Thoracic aorta (tissue), 2 donors: ENCODE measurements around the gene EAF2. TPM values are rescaled to one million over a fixed set of nuclear protein-coding genes. Genes with fewer than 3 reads are reported as not detected.

ENCODE experiments used
- ATAC-seq: fragments of 150-250 bp; one replicate; pipeline ENCODE4 v1.8.0; 2017; ENCODE audit warnings: low read depth; ENCODE audit not compliant: insufficient number of reproducible peaks, low FRiP score
- DNase-seq: peaks from one replicate; pipeline ENCODE4 v3.0.0-alpha.2; 2020; ENCODE audit warnings: low spot score
- H3K27ac ChIP-seq, 2 donors: fragments of 200-600 bp; sonication (generic); 1 replicate in 1 of 2; 2 replicates in 1 of 2; pipeline ENCODE4 v1.5.1; 2016; ENCODE audit warnings: mild to moderate bottlenecking in 2 of 2, moderate library complexity in 2 of 2
- H3K27me3 ChIP-seq: fragments of 200-600 bp; sonication (generic); replicated peaks from 2 replicates; pipeline ENCODE4 v1.6.0; 2016; ENCODE audit warnings: mild to moderate bottlenecking; ENCODE audit not compliant: insufficient read depth
- H3K36me3 ChIP-seq: fragments of 200-600 bp; sonication (generic); one replicate; pipeline ENCODE4 v1.5.1; 2016
- H3K4me1 ChIP-seq, 2 donors: fragments of 200-600 bp; sonication (generic); 1 replicate in 1 of 2; 2 replicates in 1 of 2; pipeline versions ENCODE4 v1.5.1 to v1.6.0; 2016; ENCODE audit warnings: low read depth in 2 of 2, mild to moderate bottlenecking in 1 of 2; ENCODE audit not compliant: control insufficient read depth in 1 of 2
- H3K4me3 ChIP-seq: fragments of 200-600 bp; sonication (generic); 2 replicates; pipeline ENCODE4 v1.5.1; 2016; ENCODE audit warnings: mild to moderate bottlenecking
- H3K9me3 ChIP-seq: fragments of 200-600 bp; sonication (generic); 2 replicates; pipeline ENCODE4 v1.5.1; 2016
- total RNA-seq, 2 donors: library from RNA; depleted of rRNA; stranded (reverse); fragments of >200 nt; gene quantifications; one replicate each; pipeline versions ENCODE4 v1.1.0 to v1.2.3, GENCODE V29; 2016
- TF ChIP-seq, protein P1 (sequence below): fragments of 200-600 bp; sonication (generic); IDR thresholded peaks from one replicate; pipeline ENCODE4 v1.5.1; 2019; ENCODE audit warnings: antibody characterized with exemption

Gene EAF2
- total RNA-seq, 2 donors from 2014 or later = 3.7 to 5.1 TPM

DNA sequence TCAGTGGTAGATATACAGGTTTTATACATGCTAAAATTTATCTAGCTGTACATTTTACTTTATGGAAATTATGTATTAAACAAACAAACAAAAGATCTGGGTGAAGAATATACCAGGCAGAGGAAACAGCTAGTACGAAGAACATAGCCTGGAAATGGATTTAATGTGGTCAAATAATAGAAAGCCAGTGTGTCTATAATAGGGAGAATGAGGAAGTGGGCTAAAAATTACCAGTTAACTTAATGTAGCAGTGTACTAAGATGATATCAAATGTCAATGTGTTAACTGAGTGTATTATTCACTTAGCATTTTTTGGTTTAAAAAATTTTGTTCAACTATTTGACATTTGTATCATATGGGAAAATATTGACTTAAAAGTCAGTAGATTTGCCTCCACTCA is 36.4 kb downstream of the EAF2 start:
- H3K27ac ChIP-seq = no peak overlapping the region
- ATAC-seq (no peak), DNase-seq (no peak)
- H3K36me3 ChIP-seq = no peaks in the 10 kb centered on the region
- no peaks in the 10 kb centered on the region for H3K27me3 ChIP-seq
- H3K9me3 ChIP-seq = no peaks in the 10 kb centered on the region
- TF ChIP-seq, protein P1, sequence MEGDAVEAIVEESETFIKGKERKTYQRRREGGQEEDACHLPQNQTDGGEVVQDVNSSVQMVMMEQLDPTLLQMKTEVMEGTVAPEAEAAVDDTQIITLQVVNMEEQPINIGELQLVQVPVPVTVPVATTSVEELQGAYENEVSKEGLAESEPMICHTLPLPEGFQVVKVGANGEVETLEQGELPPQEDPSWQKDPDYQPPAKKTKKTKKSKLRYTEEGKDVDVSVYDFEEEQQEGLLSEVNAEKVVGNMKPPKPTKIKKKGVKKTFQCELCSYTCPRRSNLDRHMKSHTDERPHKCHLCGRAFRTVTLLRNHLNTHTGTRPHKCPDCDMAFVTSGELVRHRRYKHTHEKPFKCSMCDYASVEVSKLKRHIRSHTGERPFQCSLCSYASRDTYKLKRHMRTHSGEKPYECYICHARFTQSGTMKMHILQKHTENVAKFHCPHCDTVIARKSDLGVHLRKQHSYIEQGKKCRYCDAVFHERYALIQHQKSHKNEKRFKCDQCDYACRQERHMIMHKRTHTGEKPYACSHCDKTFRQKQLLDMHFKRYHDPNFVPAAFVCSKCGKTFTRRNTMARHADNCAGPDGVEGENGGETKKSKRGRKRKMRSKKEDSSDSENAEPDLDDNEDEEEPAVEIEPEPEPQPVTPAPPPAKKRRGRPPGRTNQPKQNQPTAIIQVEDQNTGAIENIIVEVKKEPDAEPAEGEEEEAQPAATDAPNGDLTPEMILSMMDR = no peak
- H3K4me1 ChIP-seq = no peaks in the 10 kb centered on the region
- no peak overlapping the region for H3K4me3 ChIP-seq

DNA sequence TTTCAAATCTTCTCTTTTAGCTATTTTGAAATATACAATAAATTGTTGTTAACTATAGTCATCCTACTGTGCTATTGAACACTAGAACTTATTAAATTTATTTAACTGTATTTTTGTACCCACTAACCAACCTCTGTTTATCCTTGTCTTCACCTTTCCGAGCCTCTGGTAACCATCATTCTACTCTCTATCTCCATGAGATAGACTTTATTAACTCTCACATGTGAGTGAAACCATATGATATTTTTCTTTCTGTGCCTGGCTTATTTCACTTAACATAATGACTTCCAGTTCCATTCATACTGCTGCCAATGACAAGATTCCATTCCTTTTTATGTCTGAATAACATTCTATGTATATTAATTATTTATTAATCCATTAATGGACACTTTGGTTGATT is 43.4 kb downstream of the EAF2 start:
- Histone ChIP-seq H3K27me3 (no peaks in the 10 kb centered on the region), H3K27ac (no peak overlapping the region), H3K9me3 (no peaks in the 10 kb centered on the region), H3K36me3 (no peaks in the 10 kb centered on the region), H3K4me3 (no peak overlapping the region), H3K4me1 (no peaks in the 10 kb centered on the region)
- TF ChIP-seq, protein P1 = no peak
- ATAC-seq = no peak
- DNase-seq = no peak

DNA sequence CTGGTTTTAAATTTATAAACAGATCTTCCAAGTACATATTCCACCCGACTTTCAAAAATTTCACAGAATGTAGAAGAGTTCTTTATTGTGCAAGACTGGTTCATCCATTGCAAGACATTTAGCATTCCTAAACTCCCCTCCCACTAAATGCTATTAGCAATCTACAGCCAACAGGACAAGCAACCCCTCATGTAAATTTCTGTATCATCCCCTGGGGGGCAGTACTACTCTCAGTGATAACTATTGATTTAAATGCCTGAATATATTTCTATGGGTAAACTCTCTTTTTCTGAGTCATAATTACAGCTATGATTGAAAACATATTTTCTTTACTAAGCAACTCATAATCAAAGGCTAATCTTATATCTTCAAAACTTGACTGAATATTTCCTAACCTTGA is 48.5 kb downstream of the EAF2 start:
- TF ChIP-seq, protein P1 = no peak
- DNase-seq = no peak
- Histone ChIP-seq H3K36me3 (no peaks in the 10 kb centered on the region), H3K27ac (no peak overlapping the region), H3K27me3 (no peaks in the 10 kb centered on the region), H3K4me1 (no peaks in the 10 kb centered on the region), H3K4me3 (no peak overlapping the region), H3K9me3 (no peaks in the 10 kb centered on the region)
- ATAC-seq = no peak

- no peaks in the 10 kb centered on the region for H3K36me3 ChIP-seq
- no peaks in the 10 kb centered on the region for H3K27me3 ChIP-seq
- H3K4me3 ChIP-seq = no peak overlapping the region
- no peak for ATAC-seq
- H3K27ac ChIP-seq = no peak overlapping the region
- H3K4me1 ChIP-seq = no peaks in the 10 kb centered on the region
- TF ChIP-seq, protein P1 = no peak
- no peaks in the 10 kb centered on the region for H3K9me3 ChIP-seq
- DNase-seq = no peak
These were observed 50.4 kb downstream of the EAF2 start for GRCh38 chr3:121885386-121885785.

GRCh38 chr3:121894301-121894990 is 59.4 kb downstream of the EAF2 start, which contains the start of gene SLC15A2:
SLC15A2 (plus strand) TSS chr3:121894401; CDS start chr3:121894477, 76 bp downstream.
- ATAC-seq (no peak), DNase-seq (no peak)
- H3K27ac ChIP-seq = no peak within 1 kb of the TSS
- H3K4me3 ChIP-seq = peak within 1 kb of the TSS; percentile 49
- no peaks in the 10 kb centered on the region for H3K36me3 ChIP-seq
- peaks cover 8 to 14% of the 10 kb centered on the region in 2 donors for H3K4me1 ChIP-seq
- no peaks in the 10 kb centered on the region for H3K9me3 ChIP-seq
- TF ChIP-seq, protein P1 = no peak
- H3K27me3 ChIP-seq = no peaks in the 10 kb centered on the region
